GM13976 (cell line): ENCODE results near the gene RNASE4.

Experiments used
- DNase-seq: peaks from one replicate; pipeline ENCODE4 v3.0.0; 2012; ENCODE audit warnings: low spot score
- CTCF ChIP-seq: IDR thresholded peaks from 2 replicates; pipeline ENCODE4 v1.5.1; 2012; ENCODE audit warnings: borderline replicate concordance, mild to moderate bottlenecking; ENCODE audit not compliant: insufficient read depth; ENCODE audit errors: extremely low read depth, missing control alignments, control extremely low read depth
- in situ Hi-C: fragments of 300-500 bp; cut with MboI; formaldehyde crosslinking; loops from one replicate; pipeline ENCODE4 v1.12.0; 2022; ENCODE audit warnings: low sequenced_read_pairs, mixed read lengths, inconsistent platforms; ENCODE audit not compliant: unreplicated experiment

Gene RNASE4

GRCh38 chr14:20742132-20742531 is 57.8 kb downstream of the RNASE4 start:
- TF ChIP-seq CTCF, result no peak
- in situ Hi-C loops, result no loop called here
- DNase-seq, result no peak

GRCh38 chr14:20743556-20743955 is 59.2 kb downstream of the RNASE4 start:
- in situ Hi-C loops, result no loop called here
- no peak for DNase-seq
- TF ChIP-seq CTCF, result no peak

GRCh38 chr14:20745571-20746358 is 61.4 kb downstream of the RNASE4 start, which contains the start of gene EDDM3A:
Gene EDDM3A (plus strand): TSS chr14:20745887. CDS start chr14:20747581, 1,694 bp downstream.
- TF ChIP-seq CTCF, result no peak
- DNase-seq, result no peak
- in situ Hi-C loops, result no loop called here

GRCh38 chr14:20746566-20746965 is 62.2 kb downstream of the RNASE4 start:
- in situ Hi-C loops, result no loop called here
- no peak for DNase-seq
- no peak for TF ChIP-seq CTCF

- TF ChIP-seq CTCF, result no peak
- no peak for DNase-seq
- in situ Hi-C loops, result no loop called here
Observed at GRCh38 chr14:20748439-20748838, 64.1 kb downstream of the RNASE4 start.

GRCh38 chr14:20750194-20750593 is 65.8 kb downstream of the RNASE4 start:
- no peak for DNase-seq
- no peak for TF ChIP-seq CTCF
- in situ Hi-C loops, result no loop called here
